CD14-positive monocyte (primary cell): ENCODE results near the gene RAB40C. TPM values are rescaled to one million over a fixed set of nuclear protein-coding genes. Genes with fewer than 3 reads are reported as not detected.

Experiments
- DNase-seq, 3 donors: peaks; one replicate each; pipeline ENCODE4 v3.0.0-alpha.2; 2011 to 2022
- H2AFZ ChIP-seq: 2 replicates; pipeline ENCODE4 v1.6.0; 2012; ENCODE audit warnings: mild to moderate bottlenecking, low read depth, low read length, inconsistent platforms; ENCODE audit not compliant: insufficient read depth, poor library complexity, severe bottlenecking
- H3K27ac ChIP-seq, 2 donors: 1 replicate in 1 of 2; 2 replicates in 1 of 2; pipeline ENCODE4 v1.5.1; 2012 to 2013; ENCODE audit warnings: low read length in 2 of 2, control low read depth in 1 of 2, inconsistent platforms in 1 of 2, low read depth in 1 of 2, mild to moderate bottlenecking in 1 of 2
- H3K27me3 ChIP-seq, 2 donors: one replicate each; pipeline versions ENCODE4 v1.6.0 to v1.6.1; 2011 to 2013; ENCODE audit warnings: low read length in 2 of 2; ENCODE audit not compliant: control insufficient read depth in 2 of 2, insufficient read depth in 2 of 2
- H3K36me3 ChIP-seq, 2 donors: replicated peaks in 1 of 2; 1 replicate in 1 of 2; 2 replicates in 1 of 2; pipeline versions ENCODE4 v1.5.1 to v1.6.1; 2012 to 2013; ENCODE audit warnings: low read length in 2 of 2, control low read depth in 1 of 2, inconsistent platforms in 1 of 2, mild to moderate bottlenecking in 1 of 2; ENCODE audit not compliant: insufficient read depth in 2 of 2, control insufficient read depth in 1 of 2
- H3K4me1 ChIP-seq, 2 donors: 1 replicate in 1 of 2; 2 replicates in 1 of 2; pipeline versions ENCODE4 v1.5.1 to v1.6.1; 2012 to 2013; ENCODE audit warnings: low read length in 2 of 2, control low read depth in 1 of 2, inconsistent platforms in 1 of 2, mild to moderate bottlenecking in 1 of 2, moderate library complexity in 1 of 2; ENCODE audit not compliant: insufficient read depth in 2 of 2, control insufficient read depth in 1 of 2
- H3K4me2 ChIP-seq: replicated peaks from 2 replicates; pipeline ENCODE3; 2012; ENCODE audit warnings: low read length, moderate library complexity, mild to moderate bottlenecking; ENCODE audit not compliant: poor library complexity, severe bottlenecking; ENCODE audit errors: extremely low read depth
- H3K4me3 ChIP-seq, 3 experiments: fragments of 200-600 bp in 1 of 3; sonication (generic) in 1 of 3; replicated peaks in 1 of 3; 1 replicate in 2 of 3; 2 replicates in 1 of 3; pipeline ENCODE4 v1.5.1; 2011 to 2013; ENCODE audit warnings: low read length in 3 of 3, mild to moderate bottlenecking in 3 of 3, control low read depth in 2 of 3, low read depth in 2 of 3, inconsistent platforms in 1 of 3, moderate library complexity in 1 of 3
- H3K79me2 ChIP-seq: 2 replicates; pipeline ENCODE4 v1.6.0; 2012; ENCODE audit warnings: mild to moderate bottlenecking, control low read depth, inconsistent platforms, low read length, moderate library complexity; ENCODE audit not compliant: insufficient read depth
- H3K9ac ChIP-seq: 2 replicates; pipeline ENCODE4 v1.6.0; 2017; ENCODE audit warnings: low read length, mild to moderate bottlenecking; ENCODE audit not compliant: insufficient read depth, poor library complexity, severe bottlenecking
- H3K9me3 ChIP-seq, 2 donors: replicated peaks in 1 of 2; 1 replicate in 1 of 2; 2 replicates in 1 of 2; pipeline versions ENCODE4 v1.5.1 to v1.6.1; 2012 to 2013; ENCODE audit warnings: low read length in 2 of 2, control low read depth in 1 of 2; ENCODE audit not compliant: control insufficient read depth in 1 of 2, insufficient read depth in 1 of 2
- H4K20me1 ChIP-seq: 2 replicates; pipeline ENCODE4 v1.6.0; 2012; ENCODE audit warnings: mild to moderate bottlenecking, low read length, control low read depth, moderate library complexity; ENCODE audit not compliant: insufficient read depth
- H3K27ac Mint-ChIP-seq, 7 donors: one replicate each; pipeline ENCODE4 v1.8.0; 2020; ENCODE audit warnings: mild to moderate bottlenecking in 7 of 7, mixed read lengths in 7 of 7, moderate library complexity in 6 of 7, inconsistent platforms in 2 of 7
- H3K27me3 Mint-ChIP-seq, 3 donors: one replicate each; pipeline ENCODE4 v1.8.0; 2021 to 2022; ENCODE audit warnings: low read depth in 3 of 3, mild to moderate bottlenecking in 3 of 3, mixed read lengths in 3 of 3, moderate library complexity in 3 of 3, inconsistent platforms in 1 of 3
- H3K36me3 Mint-ChIP-seq, 2 donors: one replicate each; pipeline ENCODE4 v1.8.0; 2020; ENCODE audit warnings: mixed read lengths in 2 of 2, inconsistent platforms in 1 of 2, mild to moderate bottlenecking in 1 of 2
- H3K4me1 Mint-ChIP-seq: one replicate; pipeline ENCODE4 v1.8.0; 2020; ENCODE audit warnings: mild to moderate bottlenecking, mixed read lengths
- H3K4me3 Mint-ChIP-seq, 2 donors: one replicate each; pipeline ENCODE4 v1.8.0; 2020; ENCODE audit warnings: mild to moderate bottlenecking in 2 of 2, mixed read lengths in 2 of 2, moderate library complexity in 1 of 2
- H3K9me3 Mint-ChIP-seq, 7 donors: one replicate each; pipeline ENCODE4 v1.8.0; 2020 to 2022; ENCODE audit warnings: mixed read lengths in 7 of 7, mild to moderate bottlenecking in 6 of 7, moderate library complexity in 6 of 7, inconsistent platforms in 2 of 7
- CTCF ChIP-seq: fragments of 200-600 bp; IDR thresholded peaks from one replicate; pipeline ENCODE4 v1.8.0; 2022; ENCODE audit warnings: antibody characterized with exemption, mild to moderate bottlenecking
- WGBS: methylation state at CpG from one replicate; pipeline ENCODE4 v1.1.5; 2013; ENCODE audit warnings: missing lambda C conversion rate; ENCODE audit not compliant: insufficient coverage; 5-methylcytosine and 5-hydroxymethylcytosine counted together
- intact Hi-C, 2 donors: fragments of 100-400 bp; cut with micrococcal nuclease; formaldehyde crosslinking; loops; one replicate each; pipeline versions ENCODE4 v1.15.0 to v1.15.1; 2023
- polyA plus RNA-seq, 3 donors: library from polyadenylated mRNA; depleted of rRNA in 1 of 3; unstranded in 2 of 3; stranded (reverse) in 1 of 3; fragments of 300-500 nt in 2 of 3; fragments of >200 nt in 1 of 3; fragmentation: Illumina TruSeq in 2 of 3; gene quantifications; 1 replicate in 2 of 3; 2 replicates in 1 of 3; pipeline ENCODE4 v1.2.3, GENCODE V29; 2012 to 2021

RAB40C gene
- polyA plus RNA-seq, 3 donors = 10.0 to 22.6 (median 10.9) TPM

GRCh38 chr16:555528-556473, 34.1 kb upstream of the RAB40C start:
- whole genome bisulfite sequencing = 89% methylated on average over 24 of the region's 32 CpGs
- H3K27ac Mint-ChIP-seq = no peak overlapping the region

More at GRCh38 chr16:555528-556473, 34.1 kb upstream of the RAB40C start:
- intact Hi-C loops = no loop called here
- Histone ChIP-seq H3K4me3 (no peak overlapping the region), H3K27ac (no peak overlapping the region), H3K27me3 (peaks cover 2 to 20% of the 10 kb centered on the region in 2 donors), H3K4me2 (no peak overlapping the region), H3K9me3 (no peaks in the 10 kb centered on the region), H4K20me1 (no peaks in the 10 kb centered on the region), H3K36me3 (peaks cover 11 to 33% of the 10 kb centered on the region in 2 donors), H3K4me1 (no peaks in the 10 kb centered on the region), H2AFZ (no peak overlapping the region), H3K9ac (no peak overlapping the region), H3K79me2 (no peaks in the 10 kb centered on the region)
- no peak overlapping the region for H3K4me3 Mint-ChIP-seq
- DNase-seq = no peak
- H3K9me3 Mint-ChIP-seq = peaks cover 0 to 3% (median 0%) of the 10 kb centered on the region in 7 donors
- peaks cover 14 to 29% (median 25%) of the 10 kb centered on the region in 3 donors for H3K27me3 Mint-ChIP-seq
- H3K4me1 Mint-ChIP-seq = no peaks in the 10 kb centered on the region
- H3K36me3 Mint-ChIP-seq = peaks cover 7 to 13% of the 10 kb centered on the region in 2 donors
- TF ChIP-seq CTCF = no peak
